Measurements from ENCODE around the gene FOXM1.
"Not testable (repeated sequence)": the region's sequence is repeated elsewhere in the genome, so short reads cannot be mapped to it uniquely, and the experiment has no call there.

FOXM1 gene

GRCh38 chr12:2884810-2885209, 7.8 kb upstream of the FOXM1 start:
- no peak for DNase-seq

GRCh38 chr12:2879853-2880252, 2.9 kb upstream of the FOXM1 start:
- peak in 1 of 5 donors; percentile 68 for DNase-seq

GRCh38 chr12:2877953-2878732, 1.2 kb upstream of the FOXM1 start:
- peak in 1 of 5 donors; percentile 59 for DNase-seq

GRCh38 chr12:2876431-2877046, 435 bp downstream of the FOXM1 start:
- peak in 1 of 5 donors; percentile 56 for DNase-seq

- DNase-seq = not testable (repeated sequence)
These were observed 7.9 kb downstream of the FOXM1 start for GRCh38 chr12:2868986-2869632.

GRCh38 chr12:2864198-2864597, 12.8 kb downstream of the FOXM1 start:
- no peak for DNase-seq

GRCh38 chr12:2863402-2863801, 13.6 kb downstream of the FOXM1 start:
- not testable (repeated sequence) for DNase-seq

- DNase-seq = no peak
These were observed 14.1 kb downstream of the FOXM1 start for GRCh38 chr12:2862876-2863275.

- no peak for DNase-seq
These were observed 16.8 kb downstream of the FOXM1 start for GRCh38 chr12:2860170-2860569.

- no peak for DNase-seq
These were observed 18.0 kb downstream of the FOXM1 start for GRCh38 chr12:2858944-2859421.

GRCh38 chr12:2858334-2858733, 18.6 kb downstream of the FOXM1 start:
- no peak for DNase-seq

GRCh38 chr12:2857576-2857975, 19.4 kb downstream of the FOXM1 start:
- DNase-seq = no peak

- no peak for DNase-seq
These were observed 19.9 kb downstream of the FOXM1 start, which contains the start of gene TEX52 for GRCh38 chr12:2857021-2857431. Gene TEX52 (minus strand): TSS chr12:2857039. CDS start chr12:2857026, 13 bp downstream.

GRCh38 chr12:2856051-2856450, 20.9 kb downstream of the FOXM1 start:
- DNase-seq = no peak

GRCh38 chr12:2855546-2855945, 21.4 kb downstream of the FOXM1 start:
- DNase-seq = no peak

- DNase-seq = no peak
These were observed 22.1 kb downstream of the FOXM1 start for GRCh38 chr12:2854669-2855453.

- DNase-seq = peak in 3 of 5 donors; percentile 19 to 23 (median 20)
These were observed 23.3 kb downstream of the FOXM1 start for GRCh38 chr12:2853626-2854025.

GRCh38 chr12:2851931-2852330, 25.0 kb downstream of the FOXM1 start:
- DNase-seq = no peak

- no peak for DNase-seq
These were observed 31.7 kb downstream of the FOXM1 start for GRCh38 chr12:2845280-2845679.

- DNase-seq = no peak
These were observed 32.2 kb downstream of the FOXM1 start for GRCh38 chr12:2844786-2845185.

- no peak for DNase-seq
These were observed 34.0 kb downstream of the FOXM1 start for GRCh38 chr12:2842948-2843347.

GRCh38 chr12:2841056-2841650, 35.8 kb downstream of the FOXM1 start:
- no peak for DNase-seq

Measured in T-helper 1 cell (primary cell).